Cardiac fibroblast (primary cell): ENCODE data around the gene PTPRN2.

Experiments
- DNase-seq, 2 donors: peaks; one replicate each; pipeline versions ENCODE4 v3.0.0 to v3.0.0-alpha.2; 2010; ENCODE audit warnings: low read depth in 2 of 2
- H3K4me3 ChIP-seq, 2 donors: replicated peaks in 1 of 2; 1 replicate in 1 of 2; 2 replicates in 1 of 2; pipeline ENCODE4 v1.5.1; 2011; ENCODE audit warnings: low read depth in 2 of 2, low read length in 2 of 2, mild to moderate bottlenecking in 2 of 2, moderate library complexity in 1 of 2
- TF ChIP-seq, protein P1 (sequence below): IDR thresholded peaks from one replicate; pipeline ENCODE4 v1.5.1; 2011; ENCODE audit warnings: low read depth, mild to moderate bottlenecking, low read length, inconsistent platforms

The PTPRN2 gene

DNA sequence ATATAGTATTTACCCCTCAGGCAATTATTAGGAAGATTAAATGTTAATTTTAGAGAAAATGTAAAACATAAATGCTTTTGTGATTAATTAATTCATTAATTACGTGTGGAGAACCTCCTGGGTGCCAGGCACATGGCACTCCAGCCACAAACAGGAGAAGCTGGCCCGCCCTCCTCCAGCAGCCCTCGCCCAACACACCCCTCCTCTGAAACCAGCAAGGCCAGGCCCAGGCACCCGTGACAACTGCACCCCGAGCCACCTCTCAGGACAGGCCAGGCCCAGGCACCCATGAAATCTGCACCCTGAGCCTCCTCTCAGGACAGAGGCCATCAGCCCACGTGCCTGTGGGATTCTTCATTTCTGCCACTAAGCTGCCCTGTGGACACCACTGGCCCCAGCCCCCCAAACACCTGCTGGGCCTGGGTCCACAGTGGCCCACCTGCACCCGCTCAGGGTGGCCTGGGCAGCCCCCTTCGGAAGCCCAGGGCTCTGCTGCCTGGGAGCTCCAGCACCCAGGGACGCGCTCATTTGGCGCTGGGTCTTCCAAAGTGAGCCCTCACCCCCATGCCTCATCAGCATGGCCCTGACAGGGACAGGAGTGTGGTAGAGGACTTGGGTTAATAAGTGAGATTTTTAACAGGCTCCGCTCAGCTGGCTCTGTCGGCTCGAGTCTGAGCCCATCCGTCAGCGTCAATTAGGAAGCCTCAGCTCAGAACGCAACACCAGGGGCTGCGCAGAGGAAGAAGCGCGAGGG, 768.7 kb downstream of the PTPRN2 start:
- H3K4me3 ChIP-seq = no peak overlapping the region
- TF ChIP-seq, protein P1, sequence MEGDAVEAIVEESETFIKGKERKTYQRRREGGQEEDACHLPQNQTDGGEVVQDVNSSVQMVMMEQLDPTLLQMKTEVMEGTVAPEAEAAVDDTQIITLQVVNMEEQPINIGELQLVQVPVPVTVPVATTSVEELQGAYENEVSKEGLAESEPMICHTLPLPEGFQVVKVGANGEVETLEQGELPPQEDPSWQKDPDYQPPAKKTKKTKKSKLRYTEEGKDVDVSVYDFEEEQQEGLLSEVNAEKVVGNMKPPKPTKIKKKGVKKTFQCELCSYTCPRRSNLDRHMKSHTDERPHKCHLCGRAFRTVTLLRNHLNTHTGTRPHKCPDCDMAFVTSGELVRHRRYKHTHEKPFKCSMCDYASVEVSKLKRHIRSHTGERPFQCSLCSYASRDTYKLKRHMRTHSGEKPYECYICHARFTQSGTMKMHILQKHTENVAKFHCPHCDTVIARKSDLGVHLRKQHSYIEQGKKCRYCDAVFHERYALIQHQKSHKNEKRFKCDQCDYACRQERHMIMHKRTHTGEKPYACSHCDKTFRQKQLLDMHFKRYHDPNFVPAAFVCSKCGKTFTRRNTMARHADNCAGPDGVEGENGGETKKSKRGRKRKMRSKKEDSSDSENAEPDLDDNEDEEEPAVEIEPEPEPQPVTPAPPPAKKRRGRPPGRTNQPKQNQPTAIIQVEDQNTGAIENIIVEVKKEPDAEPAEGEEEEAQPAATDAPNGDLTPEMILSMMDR = no peak
- no peak for DNase-seq

DNA sequence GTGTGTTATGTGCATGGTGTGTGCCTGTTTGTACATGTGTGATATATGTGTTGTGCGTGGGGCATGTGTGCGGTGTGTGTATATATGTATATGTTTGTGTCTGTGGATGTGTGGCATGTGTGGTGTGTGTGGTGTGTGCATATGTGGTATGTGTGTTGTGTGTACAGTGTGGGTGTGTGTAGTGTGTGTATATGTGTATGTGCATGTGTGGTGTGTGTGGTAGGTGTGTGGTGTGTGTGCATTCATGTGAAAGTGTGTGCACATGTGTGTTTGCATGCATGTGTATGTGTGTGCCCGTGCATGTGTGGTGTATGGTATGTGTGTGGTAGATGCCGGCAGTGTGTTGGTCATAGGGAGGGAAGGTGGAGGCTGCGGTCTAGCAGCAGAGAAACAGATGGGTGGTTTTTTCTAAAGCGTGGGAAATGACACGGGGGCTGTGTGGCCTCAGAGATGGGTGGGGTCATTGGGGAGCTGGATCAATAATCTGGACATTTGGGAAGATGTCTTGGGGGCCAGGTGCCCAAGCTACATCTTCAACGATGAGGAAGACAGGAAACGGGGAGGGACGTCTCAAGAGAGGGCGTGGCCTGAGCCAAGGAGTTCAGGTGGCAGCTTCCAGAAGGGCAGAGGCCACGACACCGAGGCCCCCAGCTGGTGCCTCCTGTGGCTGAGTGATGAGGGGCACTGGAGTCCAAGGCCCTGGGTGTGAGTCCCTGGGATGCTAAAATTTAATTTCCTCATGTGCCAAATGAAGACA, 769.5 kb downstream of the PTPRN2 start:
- no peak overlapping the region for H3K4me3 ChIP-seq

DNA sequence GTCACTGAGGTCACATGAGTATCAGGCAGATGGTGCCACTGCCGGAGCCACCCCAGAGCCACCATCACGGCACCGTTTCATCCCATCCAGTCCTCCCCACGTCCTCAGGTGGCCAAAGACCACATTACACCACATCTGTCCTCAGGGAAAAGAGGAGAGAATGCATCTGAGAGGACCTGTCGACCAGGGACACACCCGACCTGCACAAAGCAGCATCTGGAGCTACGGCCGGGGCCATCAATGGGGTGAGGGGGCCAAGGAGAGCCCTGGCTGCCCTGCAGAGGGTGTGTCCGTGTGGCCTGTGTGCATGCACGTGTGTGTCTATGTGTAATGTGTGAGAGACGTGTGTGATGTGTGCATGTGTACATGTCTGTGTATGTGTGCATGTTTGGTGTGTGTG, 770.2 kb downstream of the PTPRN2 start:
- H3K4me3 ChIP-seq = no peak overlapping the region
- TF ChIP-seq, protein P1 = no peak
- DNase-seq = no peak

More for the DNA sequence above, 769.5 kb downstream of the PTPRN2 start:
- TF ChIP-seq, protein P1 = no peak
- DNase-seq = no peak

DNA sequence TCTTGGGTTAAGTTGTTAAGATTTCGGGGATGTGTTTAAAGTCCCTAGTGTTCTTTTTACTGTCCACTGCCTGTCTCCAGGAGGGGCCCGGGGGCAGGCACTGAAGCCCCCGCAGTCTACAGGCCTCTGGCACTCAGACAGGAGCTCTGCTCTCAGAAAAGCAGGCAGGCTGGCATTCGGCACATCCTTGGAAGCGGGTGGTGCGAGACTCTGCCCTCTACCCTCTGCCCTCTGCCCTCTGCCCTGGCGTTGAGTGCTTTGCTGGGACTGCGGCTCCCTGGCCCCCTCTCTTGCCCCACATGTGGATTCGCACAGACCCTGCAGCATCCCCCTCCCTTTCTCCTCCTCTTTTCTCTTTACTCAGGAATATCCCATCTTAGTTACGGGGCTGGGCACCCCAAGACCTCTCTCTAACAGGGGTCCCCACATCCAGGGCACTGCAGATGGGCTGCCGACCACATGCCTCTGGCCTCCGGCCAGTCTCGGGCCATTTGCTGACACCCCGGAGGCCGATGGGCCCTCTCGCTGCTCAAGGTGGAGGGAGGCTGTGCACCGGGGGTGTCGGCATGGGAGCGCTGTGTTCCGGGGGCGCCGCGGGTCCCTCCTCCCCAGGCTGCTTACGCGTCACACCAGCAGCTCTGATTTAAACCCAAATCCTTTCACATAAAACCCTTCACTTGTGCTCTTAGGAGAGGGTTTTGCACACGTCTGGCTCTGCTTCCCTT, 770.9 kb downstream of the PTPRN2 start:
- TF ChIP-seq, protein P1 = no peak
- no peak overlapping the region for H3K4me3 ChIP-seq
- no peak for DNase-seq

DNA sequence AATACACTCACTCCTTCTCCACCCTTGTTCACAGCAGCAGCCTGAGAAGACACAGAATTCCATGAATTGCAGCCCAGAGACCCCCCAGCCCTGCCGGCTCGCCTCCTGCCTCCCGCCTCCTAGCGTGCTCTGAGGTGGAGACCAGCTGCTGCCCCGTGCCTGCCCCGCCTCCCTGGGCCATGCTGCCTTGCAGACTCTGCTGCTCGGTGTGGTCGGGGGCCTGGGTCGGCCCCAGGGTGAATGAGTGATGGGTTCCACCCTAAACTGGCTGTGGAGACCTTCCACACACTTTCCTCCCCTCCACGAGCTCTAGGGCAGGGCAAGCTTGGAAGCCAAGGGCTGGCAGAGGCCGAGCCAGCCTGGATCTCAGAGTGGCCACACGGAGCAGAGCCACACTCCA, 771.5 kb downstream of the PTPRN2 start:
- no peak for DNase-seq
- TF ChIP-seq, protein P1 = no peak
- no peak overlapping the region for H3K4me3 ChIP-seq

DNA sequence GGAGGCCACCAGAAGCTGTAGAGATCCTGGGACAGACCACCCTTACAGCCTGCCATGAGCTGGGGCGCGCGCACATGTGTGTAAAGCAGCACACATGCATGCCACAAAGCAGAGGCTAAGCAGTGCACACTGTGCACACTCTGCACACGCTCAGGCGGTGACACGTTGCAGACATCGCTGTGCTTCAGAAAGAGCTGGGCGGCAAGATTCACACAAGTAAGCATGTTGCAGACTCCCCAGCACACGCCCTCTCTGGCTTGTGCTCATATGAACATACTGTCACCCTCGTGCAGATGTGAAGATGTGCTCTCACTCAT, 772.0 kb downstream of the PTPRN2 start:
- H3K4me3 ChIP-seq = no peak overlapping the region
- TF ChIP-seq, protein P1 = no peak

More for the DNA sequence above, 772.0 kb downstream of the PTPRN2 start:
- no peak for DNase-seq
